HG02852 (cell line): ENCODE measurements around the gene TFPI.

Source experiments
- ATAC-seq: cut with Tn5 transposase; IDR thresholded peaks from one replicate; pipeline ENCODE4 v1.9.1; 2021; ENCODE audit warnings: mild to moderate bottlenecking, moderate library complexity; ENCODE audit not compliant: unreplicated experiment

Gene TFPI

GRCh38 chr2:187422282-187422681, 132.0 kb downstream of the TFPI start:
- ATAC-seq, result no peak

DNA sequence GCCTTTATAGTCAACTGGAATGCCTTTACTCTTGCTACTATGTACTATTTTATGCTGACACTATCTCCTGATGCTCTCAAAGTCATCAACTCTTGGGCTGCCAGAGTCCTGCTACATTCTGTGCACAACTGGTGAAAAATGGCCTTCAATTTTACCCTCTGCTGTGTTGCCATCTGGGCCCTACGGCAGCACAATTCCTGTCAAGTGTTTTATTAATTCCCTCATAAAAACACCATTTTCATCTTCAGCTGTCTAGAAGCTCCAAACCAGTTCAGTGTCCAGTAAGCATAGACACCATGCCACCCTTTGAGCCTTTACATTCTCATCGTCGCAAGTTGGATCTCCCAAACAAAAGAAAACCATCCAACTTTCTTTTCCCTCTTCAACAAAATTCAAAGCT, 132.7 kb downstream of the TFPI start:
- no peak for ATAC-seq

GRCh38 chr2:187419808-187420207, 134.4 kb downstream of the TFPI start:
- no peak for ATAC-seq

DNA sequence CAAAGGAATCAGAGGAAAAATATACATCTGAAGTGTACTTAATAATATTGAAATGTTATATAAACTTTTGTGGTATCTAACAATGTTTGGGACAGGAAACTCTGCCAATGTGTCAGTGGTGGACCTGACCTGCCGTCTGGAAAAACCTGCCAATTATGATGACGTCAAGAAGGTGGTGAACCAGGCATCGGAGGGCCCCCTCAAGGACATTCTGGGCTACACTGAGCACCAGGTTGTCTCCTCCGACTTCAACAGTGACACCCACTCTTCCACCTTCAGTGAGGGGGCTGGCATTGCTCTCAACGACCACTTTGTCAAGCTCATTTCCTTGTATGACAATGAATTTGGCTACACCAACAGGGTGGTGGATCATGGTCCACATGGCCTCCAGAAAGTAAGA, 138.8 kb downstream of the TFPI start:
- ATAC-seq, result no peak
